OCI-LY7 (cell line): ENCODE results near the gene SSU72.

Experiments used
- CTCF ChIP-seq: fragments of 200-600 bp; sonication (generic); conservative IDR thresholded peaks from 2 replicates; pipeline ENCODE4 v1.5.1; 2014; ENCODE audit warnings: mild to moderate bottlenecking, antibody characterized with exemption, low read length, moderate library complexity, mixed read lengths
- EZH2phosphoT487 ChIP-seq: fragments of 200-600 bp; sonication (generic); IDR thresholded peaks from 2 replicates; pipeline ENCODE4 v1.6.1; 2018; ENCODE audit warnings: low read depth, borderline replicate concordance, mild to moderate bottlenecking, mixed run types, antibody characterized with exemption, low read length, moderate library complexity, mixed read lengths

- TF ChIP-seq CTCF = no peak
- TF ChIP-seq EZH2phosphoT487 = no peak
These were observed 12.7 kb downstream of the SSU72 start for GRCh38 chr1:1561801-1562470.
